Measurements from ENCODE around the gene CPLX1.

Gene CPLX1

GRCh38 chr4:864456-865120 lies 38.7 kb upstream of the CPLX1 start:
- H3K4me3 ChIP-seq (ENCODE audit: low read length): no peak overlapping the region
- TF ChIP-seq ZNF274 (IDR thresholded peaks at IDR 0.05; ENCODE audit: low read depth, low read length): no peak

GRCh38 chr4:860561-860960 lies 34.6 kb upstream of the CPLX1 start:
- no peak overlapping the region for H3K4me3 ChIP-seq (ENCODE audit: low read length)
- TF ChIP-seq ZNF274 (IDR thresholded peaks at IDR 0.05; ENCODE audit: low read depth, low read length): no peak

- no peak for TF ChIP-seq ZNF274 (IDR thresholded peaks at IDR 0.05; ENCODE audit: low read depth, low read length)
- no peak overlapping the region for H3K4me3 ChIP-seq (ENCODE audit: low read length)
Observed at GRCh38 chr4:859496-859895, 33.6 kb upstream of the CPLX1 start.

- TF ChIP-seq ZNF274 (IDR thresholded peaks at IDR 0.05; ENCODE audit: low read depth, low read length): no peak
- no peak overlapping the region for H3K4me3 ChIP-seq (ENCODE audit: low read length)
Observed at GRCh38 chr4:858831-859451, 33.0 kb upstream of the CPLX1 start.

- no peak overlapping the region for H3K4me3 ChIP-seq (ENCODE audit: low read length)
- TF ChIP-seq ZNF274 (IDR thresholded peaks at IDR 0.05; ENCODE audit: low read depth, low read length): no peak
Observed at GRCh38 chr4:858041-858481, 32.1 kb upstream of the CPLX1 start.

GRCh38 chr4:857461-857860 lies 31.5 kb upstream of the CPLX1 start:
- TF ChIP-seq ZNF274 (IDR thresholded peaks at IDR 0.05; ENCODE audit: low read depth, low read length): no peak
- no peak overlapping the region for H3K4me3 ChIP-seq (ENCODE audit: low read length)

- no peak for TF ChIP-seq ZNF274 (IDR thresholded peaks at IDR 0.05; ENCODE audit: low read depth, low read length)
- H3K4me3 ChIP-seq (ENCODE audit: low read length): no peak overlapping the region
Observed at GRCh38 chr4:856225-856901, 30.4 kb upstream of the CPLX1 start.

GRCh38 chr4:855880-856224 lies 29.9 kb upstream of the CPLX1 start:
- no peak overlapping the region for H3K4me3 ChIP-seq (ENCODE audit: low read length)
- TF ChIP-seq ZNF274 (IDR thresholded peaks at IDR 0.05; ENCODE audit: low read depth, low read length): no peak

- no peak for TF ChIP-seq ZNF274 (IDR thresholded peaks at IDR 0.05; ENCODE audit: low read depth, low read length)
- no peak overlapping the region for H3K4me3 ChIP-seq (ENCODE audit: low read length)
Observed at GRCh38 chr4:854356-854755, 28.4 kb upstream of the CPLX1 start.

GRCh38 chr4:853416-853781 lies 27.5 kb upstream of the CPLX1 start:
- no peak for TF ChIP-seq ZNF274 (IDR thresholded peaks at IDR 0.05; ENCODE audit: low read depth, low read length)
- no peak overlapping the region for H3K4me3 ChIP-seq (ENCODE audit: low read length)

- no peak for TF ChIP-seq ZNF274 (IDR thresholded peaks at IDR 0.05; ENCODE audit: low read depth, low read length)
- no peak overlapping the region for H3K4me3 ChIP-seq (ENCODE audit: low read length)
Observed at GRCh38 chr4:851701-852430, 25.9 kb upstream of the CPLX1 start.

GRCh38 chr4:850323-850945 lies 24.5 kb upstream of the CPLX1 start:
- no peak for TF ChIP-seq ZNF274 (IDR thresholded peaks at IDR 0.05; ENCODE audit: low read depth, low read length)
- no peak overlapping the region for H3K4me3 ChIP-seq (ENCODE audit: low read length)

- no peak overlapping the region for H3K4me3 ChIP-seq (ENCODE audit: low read length)
- no peak for TF ChIP-seq ZNF274 (IDR thresholded peaks at IDR 0.05; ENCODE audit: low read depth, low read length)
Observed at GRCh38 chr4:849478-850175, 23.7 kb upstream of the CPLX1 start.
